Esophagus muscularis mucosa (tissue), 4 donors: ENCODE measurements around the gene BNC2. TPM values are rescaled to one million over a fixed set of nuclear protein-coding genes. Genes with fewer than 3 reads are reported as not detected.

Source experiments
- DNase-seq: peaks from one replicate; pipeline ENCODE4 v3.0.0-alpha.2; 2017; ENCODE audit errors: extremely low spot score
- H3K27ac ChIP-seq, 4 donors: fragments of 200-600 bp; sonication (generic); replicated peaks in 1 of 4; 1 replicate in 3 of 4; 2 replicates in 1 of 4; pipeline ENCODE4 v1.5.1; 2016 to 2019; ENCODE audit warnings: mild to moderate bottlenecking in 1 of 4
- H3K27me3 ChIP-seq, 4 donors: fragments of 200-600 bp; sonication (generic); one replicate each; pipeline versions ENCODE4 v1.5.1 to v1.6.0; 2016 to 2019
- H3K36me3 ChIP-seq, 4 donors: fragments of 200-600 bp; sonication (generic); one replicate each; pipeline ENCODE4 v1.5.1; 2016 to 2019
- H3K4me1 ChIP-seq, 4 donors: fragments of 200-600 bp; sonication (generic); one replicate each; pipeline ENCODE4 v1.5.1; 2016 to 2019
- H3K4me3 ChIP-seq, 4 donors: fragments of 200-600 bp; sonication (generic); 1 replicate in 2 of 4; 2 replicates in 2 of 4; pipeline ENCODE4 v1.5.1; 2016 to 2019; ENCODE audit warnings: mild to moderate bottlenecking in 4 of 4, moderate library complexity in 1 of 4
- H3K9me3 ChIP-seq, 4 donors: fragments of 200-600 bp; sonication (generic); 1 replicate in 3 of 4; 2 replicates in 1 of 4; pipeline ENCODE4 v1.5.1; 2016 to 2019
- EP300 ChIP-seq: sonication (generic); formaldehyde crosslinking; IDR thresholded peaks from one replicate; pipeline ENCODE4 v1.6.1; 2017; ENCODE audit warnings: antibody characterized with exemption
- POLR2A ChIP-seq: fragments of 450-650 bp; IDR thresholded peaks from one replicate; pipeline ENCODE4 v1.6.1; 2017; ENCODE audit warnings: antibody characterized with exemption, moderate library complexity, mild to moderate bottlenecking, low read depth
- POLR2AphosphoS5 ChIP-seq, 2 donors: sonication (generic); formaldehyde crosslinking; IDR thresholded peaks; one replicate each; pipeline ENCODE4 v1.6.1; 2017; ENCODE audit warnings: antibody characterized with exemption in 2 of 2
- WGBS: methylation state at CpG from one replicate; pipeline ENCODE4 v1.1.5; 2018; 5-methylcytosine and 5-hydroxymethylcytosine counted together
- intact Hi-C: fragments of 100-400 bp; cut with DNase I; formaldehyde crosslinking; loops from one replicate; pipeline ENCODE4 v1.15.1; 2023
- total RNA-seq, 4 donors: library from RNA; depleted of rRNA; stranded (reverse); fragments of >200 nt; gene quantifications; one replicate each; pipeline versions ENCODE4 v1.1.0 to v1.2.1, GENCODE V29; 2016
- TF ChIP-seq, protein P1 (sequence below), 3 experiments: fragments of 200-600 bp in 2 of 3; fragments of 450-650 bp in 1 of 3; sonication (generic) in 2 of 3; IDR thresholded peaks; one replicate each; pipeline ENCODE4 v1.5.1; 2017 to 2019; ENCODE audit warnings: antibody characterized with exemption in 3 of 3, mild to moderate bottlenecking in 2 of 3, moderate library complexity in 1 of 3

BNC2 gene
- total RNA-seq, 4 donors from 2014 or later: 95.3 to 138 (median 123) TPM

- Histone ChIP-seq H3K27me3 (no peaks in the 10 kb centered on the region), H3K36me3 (no peaks in the 10 kb centered on the region), H3K27ac (peak overlapping the region; percentile 18 to 58 (median 35)), H3K4me3 (no peak overlapping the region), H3K4me1 (peaks cover 18 to 46% (median 40%) of the 10 kb centered on the region in 4 donors), H3K9me3 (no peaks in the 10 kb centered on the region)
- WGBS: 25% methylated on average over 13 of the region's 13 CpGs
- intact Hi-C loops: no loop called here
- no peak for DNase-seq
- no peak for TF ChIP-seq POLR2A
- TF ChIP-seq POLR2AphosphoS5 (IDR thresholded peaks at IDR 0.05): peak; percentile 8 to 9
Observed at GRCh38 chr9:16626577-16627130, 243.8 kb downstream of the BNC2 start.

GRCh38 chr9:16625811-16626210, 244.7 kb downstream of the BNC2 start:
- TF ChIP-seq POLR2A: no peak
- intact Hi-C loops: no loop called here
- WGBS: 91% methylated on average over 1 of the region's 1 CpG
- no peaks in the 10 kb centered on the region for H3K36me3 ChIP-seq
- peak overlapping the region in 3 of 4 donors; percentile 23 to 58 (median 28) for H3K27ac ChIP-seq
- no peaks in the 10 kb centered on the region for H3K27me3 ChIP-seq
- H3K4me3 ChIP-seq: no peak overlapping the region
- peaks cover 18 to 47% (median 42%) of the 10 kb centered on the region in 4 donors for H3K4me1 ChIP-seq
- no peaks in the 10 kb centered on the region for H3K9me3 ChIP-seq
- no peak for DNase-seq

GRCh38 chr9:16625161-16625631, 245.3 kb downstream of the BNC2 start:
- TF ChIP-seq EP300 (no peak), POLR2AphosphoS5 (IDR thresholded peaks at IDR 0.05) (no peak), POLR2A (no peak)
- TF ChIP-seq, protein P1, sequence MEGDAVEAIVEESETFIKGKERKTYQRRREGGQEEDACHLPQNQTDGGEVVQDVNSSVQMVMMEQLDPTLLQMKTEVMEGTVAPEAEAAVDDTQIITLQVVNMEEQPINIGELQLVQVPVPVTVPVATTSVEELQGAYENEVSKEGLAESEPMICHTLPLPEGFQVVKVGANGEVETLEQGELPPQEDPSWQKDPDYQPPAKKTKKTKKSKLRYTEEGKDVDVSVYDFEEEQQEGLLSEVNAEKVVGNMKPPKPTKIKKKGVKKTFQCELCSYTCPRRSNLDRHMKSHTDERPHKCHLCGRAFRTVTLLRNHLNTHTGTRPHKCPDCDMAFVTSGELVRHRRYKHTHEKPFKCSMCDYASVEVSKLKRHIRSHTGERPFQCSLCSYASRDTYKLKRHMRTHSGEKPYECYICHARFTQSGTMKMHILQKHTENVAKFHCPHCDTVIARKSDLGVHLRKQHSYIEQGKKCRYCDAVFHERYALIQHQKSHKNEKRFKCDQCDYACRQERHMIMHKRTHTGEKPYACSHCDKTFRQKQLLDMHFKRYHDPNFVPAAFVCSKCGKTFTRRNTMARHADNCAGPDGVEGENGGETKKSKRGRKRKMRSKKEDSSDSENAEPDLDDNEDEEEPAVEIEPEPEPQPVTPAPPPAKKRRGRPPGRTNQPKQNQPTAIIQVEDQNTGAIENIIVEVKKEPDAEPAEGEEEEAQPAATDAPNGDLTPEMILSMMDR (IDR thresholded peaks at IDR 0.05): no peak
- Histone ChIP-seq H3K4me1 (peaks cover 18 to 53% (median 46%) of the 10 kb centered on the region in 4 donors), H3K36me3 (no peaks in the 10 kb centered on the region), H3K9me3 (no peaks in the 10 kb centered on the region), H3K27ac (peak overlapping the region in 2 of 4 donors; percentile 23 to 28), H3K27me3 (no peaks in the 10 kb centered on the region), H3K4me3 (peak overlapping the region in 1 of 4 donors; percentile 6)
- intact Hi-C loops: no loop called here
- WGBS: 77% methylated on average over 9 of the region's 9 CpGs
- no peak for DNase-seq

DNA sequence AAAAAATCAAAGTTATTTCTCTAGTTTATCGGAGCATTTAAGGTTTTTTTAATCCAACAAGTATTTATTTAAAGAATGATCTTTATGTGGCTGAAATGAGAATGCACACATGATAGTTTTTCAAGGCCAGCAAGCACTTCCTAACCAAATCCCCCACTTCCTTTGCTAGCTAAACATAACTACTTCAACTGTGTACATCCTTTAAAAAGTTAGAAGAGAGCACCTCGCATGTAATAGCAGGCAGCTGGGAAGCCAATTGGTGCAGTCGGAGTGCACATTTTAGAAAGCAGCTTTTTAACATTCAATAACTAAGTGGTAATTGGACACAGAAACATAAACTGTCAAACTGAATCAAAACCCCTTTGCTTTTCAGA, 245.7 kb downstream of the BNC2 start:
- Histone ChIP-seq H3K4me1 (peaks cover 18 to 57% (median 51%) of the 10 kb centered on the region in 4 donors), H3K27ac (no peak overlapping the region), H3K27me3 (no peaks in the 10 kb centered on the region), H3K4me3 (no peak overlapping the region), H3K36me3 (no peaks in the 10 kb centered on the region), H3K9me3 (no peaks in the 10 kb centered on the region)
- TF ChIP-seq, protein P1 (IDR thresholded peaks at IDR 0.05): no peak
- no peak for TF ChIP-seq POLR2AphosphoS5 (IDR thresholded peaks at IDR 0.05)
- no peak for TF ChIP-seq POLR2A
- no peak for TF ChIP-seq EP300
- DNase-seq: no peak
- WGBS: 55% methylated on average over 3 of the region's 3 CpGs
- intact Hi-C loops: no loop called here

DNA sequence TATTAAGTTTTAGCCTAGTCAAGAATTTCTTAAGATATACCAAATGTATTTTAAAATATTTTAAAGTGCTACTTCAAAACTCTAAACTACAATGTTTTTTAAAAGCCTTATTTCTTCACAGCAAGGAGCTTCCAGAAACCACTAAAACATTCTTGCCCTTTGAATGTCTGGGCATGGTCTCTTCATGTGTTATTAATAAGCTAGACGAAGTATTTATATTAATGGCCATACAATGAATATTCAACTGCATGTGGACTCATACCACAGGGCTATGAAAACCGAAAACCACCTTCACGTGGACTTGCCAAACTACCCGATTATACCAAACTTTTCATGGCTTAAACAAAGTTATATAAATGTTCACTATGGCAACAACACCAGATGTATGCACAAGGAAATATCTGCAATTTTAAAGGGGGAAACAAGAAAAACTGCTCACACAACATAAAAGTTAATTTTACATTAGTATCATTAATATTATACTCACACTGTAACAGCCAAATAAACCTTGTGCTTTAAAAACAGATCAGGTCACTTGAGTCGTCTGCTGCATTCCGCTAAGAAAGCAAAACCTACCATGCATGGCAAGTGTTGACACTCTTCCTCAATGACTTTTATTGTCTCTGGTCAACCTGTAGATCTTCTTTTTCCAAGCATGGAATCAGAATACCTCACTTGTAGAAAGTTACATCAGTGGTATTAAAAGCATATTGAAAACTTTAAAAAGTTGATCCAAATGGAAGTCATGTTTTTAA, 246.3 kb downstream of the BNC2 start:
- Histone ChIP-seq H3K4me1 (peaks cover 18 to 63% (median 57%) of the 10 kb centered on the region in 4 donors), H3K27me3 (no peaks in the 10 kb centered on the region), H3K27ac (no peak overlapping the region), H3K4me3 (no peak overlapping the region), H3K36me3 (no peaks in the 10 kb centered on the region), H3K9me3 (no peaks in the 10 kb centered on the region)
- DNase-seq: no peak
- intact Hi-C loops: no loop called here
- TF ChIP-seq EP300: no peak
- TF ChIP-seq POLR2A: no peak
- TF ChIP-seq, protein P1 (IDR thresholded peaks at IDR 0.05): no peak
- TF ChIP-seq POLR2AphosphoS5 (IDR thresholded peaks at IDR 0.05): no peak
- 74% methylated on average over 6 of the region's 6 CpGs for WGBS
